Adrenal gland (tissue), 19 donors: ENCODE data around the gene HPSE2. TPM values are rescaled to one million over a fixed set of nuclear protein-coding genes. Genes with fewer than 3 reads are reported as not detected.

Experiments used
- DNase-seq, 7 donors: peaks; one replicate each; pipeline ENCODE4 v3.0.0-alpha.2; 2019 to 2020
- H3K27ac ChIP-seq, 5 donors: fragments of 200-600 bp; sonication (generic) in 4 of 5; 1 replicate in 3 of 5; 2 replicates in 2 of 5; pipeline versions ENCODE4 v1.5.1 to v1.8.0; 2016 to 2020; ENCODE audit warnings: mild to moderate bottlenecking in 1 of 5
- H3K27me3 ChIP-seq: fragments of 200-600 bp; 2 replicates; pipeline ENCODE4 v1.8.0; 2021
- H3K36me3 ChIP-seq, 2 donors: fragments of 200-600 bp; replicated peaks in 1 of 2; 1 replicate in 1 of 2; 2 replicates in 1 of 2; pipeline versions ENCODE4 v1.5.1 to v1.8.0; 2018 to 2022
- H3K4me1 ChIP-seq, 2 donors: fragments of 200-600 bp; replicated peaks in 1 of 2; 1 replicate in 1 of 2; 2 replicates in 1 of 2; pipeline versions ENCODE4 v1.5.1 to v1.8.0; 2018 to 2021
- H3K4me3 ChIP-seq, 4 donors: fragments of 200-600 bp; sonication (generic) in 3 of 4; one replicate each; pipeline ENCODE4 v1.5.1; 2016 to 2018
- H3K9me3 ChIP-seq, 3 donors: fragments of 200-600 bp; sonication (generic) in 1 of 3; replicated peaks in 1 of 3; 1 replicate in 2 of 3; 2 replicates in 1 of 3; pipeline versions ENCODE4 v1.5.1 to v1.8.0; 2016 to 2021
- CTCF ChIP-seq, 6 experiments: fragments of 450-650 bp in 4 of 6; fragments of 200-600 bp in 2 of 6; sonication (generic) in 1 of 6; IDR thresholded peaks; 1 replicate in 5 of 6; 2 replicates in 1 of 6; pipeline versions ENCODE4 v1.5.1 to v1.8.0; 2016 to 2021; ENCODE audit warnings: antibody characterized with exemption in 6 of 6, mild to moderate bottlenecking in 2 of 6, moderate library complexity in 1 of 6
- POLR2A ChIP-seq, 2 donors: fragments of 450-650 bp; IDR thresholded peaks; one replicate each; pipeline ENCODE4 v1.6.1; 2017; ENCODE audit warnings: antibody characterized with exemption in 2 of 2, mild to moderate bottlenecking in 2 of 2, moderate library complexity in 1 of 2
- WGBS, 4 donors: extraction: QIAGEN DNeasy Blood & Tissue Kit in 2 of 4; methylation state at CpG; one replicate each; pipeline versions ENCODE4 v1.1.5 to v1.1.7; 2013 to 2017; 5-methylcytosine and 5-hydroxymethylcytosine counted together
- intact Hi-C, 2 donors: fragments of 100-400 bp; cut with DNase I; formaldehyde crosslinking; loops; one replicate each; pipeline versions ENCODE4 v1.14.1 to v1.15.0; 2022 to 2023
- long read RNA-seq, 10 donors: library from polyadenylated mRNA in 3 of 10; unstranded in 2 of 10; stranded (forward) in 1 of 10; transcript quantifications; one replicate each; pipeline ENCODE4 v2.0.0 and lab custom pipeline, GENCODE V29; 2021 to 2026
- polyA plus RNA-seq, 3 donors: library from polyadenylated mRNA; stranded (reverse); fragments of 200-250 nt in 2 of 3; fragments of 350-450 nt in 1 of 3; fragmentation: Illumina TruSeq in 1 of 3; extraction: RNeasy Lipid Tissue Mini Kit (QIAGEN cat#74804) in 1 of 3; gene quantifications; one replicate each; pipeline ENCODE4 v1.2.3, GENCODE V29; 2013 to 2014
- total RNA-seq, 9 donors: library from RNA; depleted of rRNA in 4 of 9; stranded (reverse); fragments of >200 nt in 4 of 9; fragments of 120-200 nt in 1 of 9; fragmentation: NEBNext Ultra II Directional in 1 of 9; extraction: Animal tissue kit (Norgen Biotek cat#: 25700) in 1 of 9; gene quantifications; one replicate each; pipeline versions ENCODE4 v1.1.0 to v1.2.4, GENCODE V29; 2013 to 2023
- donor health status: healthy with polysubstance abuse.
- donor health status: Bipolar disorder and iron deficiency.
- donor health status: DM: yes; HTN: yes; CAD: no.
- donor health status: DM: no; HTN: no; CAD: no.
- donor health status: DM: no; HTN: no; CAD: no.
- donor health status: DM: yes; HTN: yes; CAD: no.

HPSE2 gene
- total RNA-seq (under 1 TPM in 1 of 9 donors, not detected in 8; under 0.01 TPM), polyA plus RNA-seq (under 1 TPM in 2 of 3 donors, not detected in 1; 0.10 to 0.16 TPM)
- long read RNA-seq, donor 1 = 0 reads
- long read RNA-seq, donor 2 = 0 reads
- long read RNA-seq, donor 3 = 0 reads
- long read RNA-seq, donor 4 = 0 reads
- long read RNA-seq, donor 5 = 0 reads
- long read RNA-seq, donor 6 = 0 reads
- long read RNA-seq, donor 7 = 0 reads
- long read RNA-seq, donor 8 = 0 reads
- long read RNA-seq, donor 9 = 0 reads
- long read RNA-seq, donor 10 = 0 reads

GRCh38 chr10:99235658-99236626 is at the start of gene HPSE2:
Gene HPSE2 (minus strand): TSS chr10:99235852.
- Histone ChIP-seq H3K4me3 (peak within 1 kb of the TSS in 1 of 4 donors; percentile 51), H3K27ac (no peak within 1 kb of the TSS), H3K4me1 (peaks cover 0 to 16% of the 10 kb centered on the region in 2 donors), H3K36me3 (no peaks in the 10 kb centered on the region), H3K9me3 (no peaks in the 10 kb centered on the region), H3K27me3 (peaks cover 71% of the 10 kb centered on the region)
- intact Hi-C loops = loop anchor here in 1 of 2 donors (10.0 kb wide), 1 partner anchor 1321 kb away; no protein-coding TSS in a partner anchor
- TF ChIP-seq POLR2A (IDR thresholded peaks at IDR 0.05) (no peak), CTCF (IDR thresholded peaks at IDR 0.05) (no peak)
- 4 to 5% (median 5%) methylated on average over 30 to 43 of the region's 43 CpGs for WGBS, 4 donors
- no peak for DNase-seq

DNA sequence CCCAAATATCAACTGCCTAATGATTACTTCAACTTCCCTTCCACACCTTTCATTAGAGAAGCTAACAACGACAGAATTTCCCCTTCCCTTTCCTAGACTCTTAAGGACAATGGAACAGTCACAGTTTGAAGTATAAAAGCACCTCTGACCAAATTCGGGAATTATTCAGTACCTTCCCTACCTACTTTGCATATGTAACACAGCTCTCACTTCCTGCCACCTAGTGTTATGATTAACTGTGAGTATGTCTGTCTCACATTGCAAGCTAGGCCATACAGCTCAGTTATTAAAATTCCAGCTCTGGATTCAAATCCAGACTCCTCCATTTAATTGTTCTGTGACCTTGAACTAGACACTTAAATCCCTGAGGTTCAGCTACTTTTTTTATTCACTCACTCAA is 44.8 kb upstream of the HPSE2 start:
- Histone ChIP-seq H3K36me3 (no peaks in the 10 kb centered on the region), H3K9me3 (no peaks in the 10 kb centered on the region), H3K27me3 (no peaks in the 10 kb centered on the region), H3K4me1 (no peaks in the 10 kb centered on the region), H3K27ac (no peak overlapping the region), H3K4me3 (no peak overlapping the region)
- intact Hi-C loops = no loop called here
- TF ChIP-seq CTCF (IDR thresholded peaks at IDR 0.05) (no peak), POLR2A (IDR thresholded peaks at IDR 0.05) (no peak)
- no peak for DNase-seq
- WGBS, 4 donors = 46 to 73% (median 58%) methylated on average over 2 of the region's 2 CpGs

DNA sequence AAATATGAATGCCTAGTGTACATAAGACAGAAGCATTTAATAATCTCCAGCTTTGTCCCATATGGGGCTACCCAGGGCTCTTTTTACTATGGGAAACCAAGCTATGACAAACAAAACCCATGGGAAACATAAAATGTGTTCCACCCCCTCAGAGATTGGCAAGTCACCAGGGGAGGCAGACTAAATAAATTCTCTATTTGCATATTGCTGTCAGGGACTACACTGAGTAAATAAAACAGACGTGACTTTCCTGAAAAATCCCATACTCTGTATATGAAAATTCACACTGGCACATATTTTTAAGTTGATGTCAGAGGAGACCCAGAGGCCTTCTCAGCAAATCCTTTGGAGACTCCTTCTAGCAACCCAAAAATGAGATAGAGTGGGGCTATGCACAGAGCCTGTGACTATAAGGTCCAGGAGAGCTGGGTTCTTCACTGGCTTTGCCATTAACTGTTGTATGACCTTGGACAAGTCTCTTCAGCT is 44.0 kb upstream of the HPSE2 start:
- Histone ChIP-seq H3K27ac (no peak overlapping the region), H3K4me3 (no peak overlapping the region), H3K36me3 (no peaks in the 10 kb centered on the region), H3K9me3 (no peaks in the 10 kb centered on the region), H3K4me1 (no peaks in the 10 kb centered on the region), H3K27me3 (no peaks in the 10 kb centered on the region)
- 41 to 53% (median 42%) methylated on average over 1 of the region's 1 CpG for WGBS, 4 donors
- intact Hi-C loops = no loop called here
- TF ChIP-seq POLR2A (IDR thresholded peaks at IDR 0.05) = no peak
- TF ChIP-seq CTCF (IDR thresholded peaks at IDR 0.05) = no peak
- no peak for DNase-seq

- no peak overlapping the region for H3K27ac ChIP-seq
- intact Hi-C loops = no loop called here
- no peaks in the 10 kb centered on the region for H3K9me3 ChIP-seq
- no peaks in the 10 kb centered on the region for H3K27me3 ChIP-seq
- H3K4me1 ChIP-seq = no peaks in the 10 kb centered on the region
- no peak overlapping the region for H3K4me3 ChIP-seq
- no peaks in the 10 kb centered on the region for H3K36me3 ChIP-seq
- 16 to 23% (median 18%) methylated on average over 6 of the region's 6 CpGs for WGBS, 4 donors
- no peak for TF ChIP-seq CTCF (IDR thresholded peaks at IDR 0.05)
- no peak for TF ChIP-seq POLR2A (IDR thresholded peaks at IDR 0.05)
- DNase-seq = no peak
Measured at GRCh38 chr10:99276848-99277486, 41.3 kb upstream of the HPSE2 start.
